Activated T-cell treated with anti-CD3 and anti-CD28 coated beads, Interleukin-2, amount 50 U/mL, for 24 hours (primary cell): ENCODE results near the gene SLC4A5.
A peak's percentile ranks its signal among the peaks of the same experiment; 100 is the strongest.

ENCODE experiments used
- DNase-seq: peaks from one replicate; pipeline ENCODE4 v3.0.0-alpha.2; 2020
- H3K27ac Mint-ChIP-seq: 2 replicates; pipeline ENCODE4 v1.8.0; 2020; ENCODE audit warnings: mild to moderate bottlenecking, mixed read lengths
- H3K27me3 Mint-ChIP-seq: 2 replicates; pipeline ENCODE4 v1.8.0; 2020; ENCODE audit warnings: mixed read lengths
- H3K36me3 Mint-ChIP-seq: 2 replicates; pipeline ENCODE4 v1.8.0; 2020; ENCODE audit warnings: low read depth, mixed read lengths
- H3K4me1 Mint-ChIP-seq: 2 replicates; pipeline ENCODE4 v1.8.0; 2020; ENCODE audit warnings: low read depth, mixed read lengths
- H3K4me3 Mint-ChIP-seq: 2 replicates; pipeline ENCODE4 v1.8.0; 2020; ENCODE audit warnings: mild to moderate bottlenecking, moderate library complexity, mixed read lengths
- H3K9me3 Mint-ChIP-seq: 2 replicates; pipeline ENCODE4 v1.8.0; 2020; ENCODE audit warnings: mixed read lengths

SLC4A5 gene

GRCh38 chr2:74290066-74290465, 53.1 kb downstream of the SLC4A5 start:
- Mint-ChIP-seq H3K4me1 (peaks cover 19% of the 10 kb centered on the region), H3K27ac (peak overlapping the region; percentile 79), H3K4me3 (no peak overlapping the region), H3K9me3 (no peaks in the 10 kb centered on the region), H3K36me3 (no peaks in the 10 kb centered on the region), H3K27me3 (no peaks in the 10 kb centered on the region)
- no peak for DNase-seq

- no peak overlapping the region for H3K27ac Mint-ChIP-seq
- H3K4me3 Mint-ChIP-seq, result no peak overlapping the region
- no peaks in the 10 kb centered on the region for H3K9me3 Mint-ChIP-seq
- H3K27me3 Mint-ChIP-seq, result no peaks in the 10 kb centered on the region
- no peak for DNase-seq
- H3K36me3 Mint-ChIP-seq, result no peaks in the 10 kb centered on the region
- peaks cover 16% of the 10 kb centered on the region for H3K4me1 Mint-ChIP-seq
Measured at GRCh38 chr2:74286725-74287124, 56.5 kb downstream of the SLC4A5 start.

GRCh38 chr2:74281141-74281975, 61.9 kb downstream of the SLC4A5 start:
- DNase-seq, result no peak
- no peaks in the 10 kb centered on the region for H3K27me3 Mint-ChIP-seq
- no peak overlapping the region for H3K4me3 Mint-ChIP-seq
- H3K27ac Mint-ChIP-seq, result no peak overlapping the region
- no peaks in the 10 kb centered on the region for H3K9me3 Mint-ChIP-seq
- no peaks in the 10 kb centered on the region for H3K36me3 Mint-ChIP-seq
- no peaks in the 10 kb centered on the region for H3K4me1 Mint-ChIP-seq

GRCh38 chr2:74278694-74279093, 64.5 kb downstream of the SLC4A5 start:
- DNase-seq, result no peak
- no peaks in the 10 kb centered on the region for H3K9me3 Mint-ChIP-seq
- no peaks in the 10 kb centered on the region for H3K4me1 Mint-ChIP-seq
- no peak overlapping the region for H3K27ac Mint-ChIP-seq
- H3K36me3 Mint-ChIP-seq, result no peaks in the 10 kb centered on the region
- no peaks in the 10 kb centered on the region for H3K27me3 Mint-ChIP-seq
- H3K4me3 Mint-ChIP-seq, result no peak overlapping the region

GRCh38 chr2:74278176-74278575, 65.0 kb downstream of the SLC4A5 start:
- Mint-ChIP-seq H3K27ac (no peak overlapping the region), H3K4me1 (no peaks in the 10 kb centered on the region), H3K36me3 (no peaks in the 10 kb centered on the region), H3K27me3 (no peaks in the 10 kb centered on the region), H3K4me3 (no peak overlapping the region), H3K9me3 (no peaks in the 10 kb centered on the region)
- no peak for DNase-seq

GRCh38 chr2:74275228-74275627, 68.0 kb downstream of the SLC4A5 start:
- no peak overlapping the region for H3K4me3 Mint-ChIP-seq
- no peaks in the 10 kb centered on the region for H3K9me3 Mint-ChIP-seq
- H3K4me1 Mint-ChIP-seq, result no peaks in the 10 kb centered on the region
- DNase-seq, result no peak
- no peak overlapping the region for H3K27ac Mint-ChIP-seq
- no peaks in the 10 kb centered on the region for H3K36me3 Mint-ChIP-seq
- H3K27me3 Mint-ChIP-seq, result no peaks in the 10 kb centered on the region

GRCh38 chr2:74269667-74270066, 73.5 kb downstream of the SLC4A5 start:
- H3K9me3 Mint-ChIP-seq, result no peaks in the 10 kb centered on the region
- DNase-seq, result no peak
- H3K27ac Mint-ChIP-seq, result no peak overlapping the region
- no peaks in the 10 kb centered on the region for H3K36me3 Mint-ChIP-seq
- H3K4me3 Mint-ChIP-seq, result no peak overlapping the region
- no peaks in the 10 kb centered on the region for H3K27me3 Mint-ChIP-seq
- H3K4me1 Mint-ChIP-seq, result peaks cover 10% of the 10 kb centered on the region

- H3K9me3 Mint-ChIP-seq, result no peaks in the 10 kb centered on the region
- no peak overlapping the region for H3K4me3 Mint-ChIP-seq
- peak overlapping the region; percentile 80 for H3K27ac Mint-ChIP-seq
- DNase-seq, result peak; percentile 38
- H3K36me3 Mint-ChIP-seq, result no peaks in the 10 kb centered on the region
- no peaks in the 10 kb centered on the region for H3K27me3 Mint-ChIP-seq
- H3K4me1 Mint-ChIP-seq, result peaks cover 10% of the 10 kb centered on the region
Measured at GRCh38 chr2:74267068-74267467, 76.1 kb downstream of the SLC4A5 start.

GRCh38 chr2:74264281-74264680, 78.9 kb downstream of the SLC4A5 start:
- DNase-seq, result no peak
- Mint-ChIP-seq H3K36me3 (peaks cover 2% of the 10 kb centered on the region), H3K4me1 (peaks cover 10% of the 10 kb centered on the region), H3K4me3 (no peak overlapping the region), H3K9me3 (no peaks in the 10 kb centered on the region), H3K27ac (no peak overlapping the region), H3K27me3 (no peaks in the 10 kb centered on the region)

- peaks cover 2% of the 10 kb centered on the region for H3K36me3 Mint-ChIP-seq
- H3K9me3 Mint-ChIP-seq, result no peaks in the 10 kb centered on the region
- peaks cover 9% of the 10 kb centered on the region for H3K4me1 Mint-ChIP-seq
- H3K27me3 Mint-ChIP-seq, result no peaks in the 10 kb centered on the region
- DNase-seq, result no peak
- H3K4me3 Mint-ChIP-seq, result no peak overlapping the region
- no peak overlapping the region for H3K27ac Mint-ChIP-seq
Measured at GRCh38 chr2:74262681-74263080, 80.5 kb downstream of the SLC4A5 start.

- no peak for DNase-seq
- H3K36me3 Mint-ChIP-seq, result peaks cover 2% of the 10 kb centered on the region
- no peaks in the 10 kb centered on the region for H3K4me1 Mint-ChIP-seq
- H3K27me3 Mint-ChIP-seq, result no peaks in the 10 kb centered on the region
- H3K9me3 Mint-ChIP-seq, result no peaks in the 10 kb centered on the region
- no peak overlapping the region for H3K4me3 Mint-ChIP-seq
- no peak overlapping the region for H3K27ac Mint-ChIP-seq
Measured at GRCh38 chr2:74261204-74261864, 81.9 kb downstream of the SLC4A5 start.

- Mint-ChIP-seq H3K27ac (no peak overlapping the region), H3K36me3 (peaks cover 8% of the 10 kb centered on the region), H3K4me1 (no peaks in the 10 kb centered on the region), H3K4me3 (no peak overlapping the region), H3K9me3 (no peaks in the 10 kb centered on the region), H3K27me3 (no peaks in the 10 kb centered on the region)
- DNase-seq, result no peak
Measured at GRCh38 chr2:74260495-74260894, 82.7 kb downstream of the SLC4A5 start.

GRCh38 chr2:74259733-74260132, 83.5 kb downstream of the SLC4A5 start:
- Mint-ChIP-seq H3K36me3 (peaks cover 8% of the 10 kb centered on the region), H3K4me3 (no peak overlapping the region), H3K9me3 (no peaks in the 10 kb centered on the region), H3K27ac (no peak overlapping the region), H3K4me1 (no peaks in the 10 kb centered on the region), H3K27me3 (no peaks in the 10 kb centered on the region)
- DNase-seq, result no peak

- H3K27me3 Mint-ChIP-seq, result no peaks in the 10 kb centered on the region
- no peak overlapping the region for H3K4me3 Mint-ChIP-seq
- peaks cover 8% of the 10 kb centered on the region for H3K36me3 Mint-ChIP-seq
- no peaks in the 10 kb centered on the region for H3K4me1 Mint-ChIP-seq
- DNase-seq, result no peak
- H3K27ac Mint-ChIP-seq, result no peak overlapping the region
- H3K9me3 Mint-ChIP-seq, result no peaks in the 10 kb centered on the region
Measured at GRCh38 chr2:74259191-74259590, 84.0 kb downstream of the SLC4A5 start.

GRCh38 chr2:74255660-74256213, 87.5 kb downstream of the SLC4A5 start:
- Mint-ChIP-seq H3K9me3 (no peaks in the 10 kb centered on the region), H3K27ac (no peak overlapping the region), H3K4me1 (no peaks in the 10 kb centered on the region), H3K27me3 (no peaks in the 10 kb centered on the region), H3K4me3 (no peak overlapping the region), H3K36me3 (peaks cover 6% of the 10 kb centered on the region)
- no peak for DNase-seq
